GM21786 (cell line): ENCODE results near the gene RASSF4.
A peak's percentile ranks its signal among the peaks of the same experiment; 100 is the strongest.

Experiments used
- ATAC-seq: cut with Tn5 transposase; IDR thresholded peaks from one replicate; pipeline ENCODE4 v1.9.1; 2021; ENCODE audit not compliant: unreplicated experiment

RASSF4 gene

GRCh38 chr10:44947371-44948152 lies 12.0 kb upstream of the RASSF4 start:
- peak; percentile 60 for ATAC-seq

- ATAC-seq: no peak
These were observed 11.0 kb upstream of the RASSF4 start for GRCh38 chr10:44948642-44949041.

GRCh38 chr10:44949127-44949802 lies 10.3 kb upstream of the RASSF4 start:
- ATAC-seq: no peak

DNA sequence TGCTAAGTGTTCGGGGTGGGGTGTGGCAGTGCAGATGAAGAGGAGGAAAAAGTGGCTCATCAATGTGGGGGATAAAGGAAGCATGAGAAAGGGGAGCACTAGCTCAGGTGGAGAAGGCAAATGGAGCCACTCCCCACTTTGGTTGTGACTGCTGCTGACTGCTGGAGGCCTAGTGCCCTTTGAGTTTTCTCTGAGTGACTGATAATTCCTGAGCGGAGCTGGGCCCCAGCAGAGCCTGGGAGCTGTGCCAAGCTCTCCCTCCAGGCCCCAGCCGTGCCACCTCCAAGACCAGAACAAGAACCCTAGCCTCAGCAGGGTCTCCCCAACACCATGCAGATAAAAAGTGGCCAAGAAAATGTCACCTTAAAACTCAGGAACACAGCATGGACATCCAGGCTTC lies 9.7 kb upstream of the RASSF4 start:
- no peak for ATAC-seq

DNA sequence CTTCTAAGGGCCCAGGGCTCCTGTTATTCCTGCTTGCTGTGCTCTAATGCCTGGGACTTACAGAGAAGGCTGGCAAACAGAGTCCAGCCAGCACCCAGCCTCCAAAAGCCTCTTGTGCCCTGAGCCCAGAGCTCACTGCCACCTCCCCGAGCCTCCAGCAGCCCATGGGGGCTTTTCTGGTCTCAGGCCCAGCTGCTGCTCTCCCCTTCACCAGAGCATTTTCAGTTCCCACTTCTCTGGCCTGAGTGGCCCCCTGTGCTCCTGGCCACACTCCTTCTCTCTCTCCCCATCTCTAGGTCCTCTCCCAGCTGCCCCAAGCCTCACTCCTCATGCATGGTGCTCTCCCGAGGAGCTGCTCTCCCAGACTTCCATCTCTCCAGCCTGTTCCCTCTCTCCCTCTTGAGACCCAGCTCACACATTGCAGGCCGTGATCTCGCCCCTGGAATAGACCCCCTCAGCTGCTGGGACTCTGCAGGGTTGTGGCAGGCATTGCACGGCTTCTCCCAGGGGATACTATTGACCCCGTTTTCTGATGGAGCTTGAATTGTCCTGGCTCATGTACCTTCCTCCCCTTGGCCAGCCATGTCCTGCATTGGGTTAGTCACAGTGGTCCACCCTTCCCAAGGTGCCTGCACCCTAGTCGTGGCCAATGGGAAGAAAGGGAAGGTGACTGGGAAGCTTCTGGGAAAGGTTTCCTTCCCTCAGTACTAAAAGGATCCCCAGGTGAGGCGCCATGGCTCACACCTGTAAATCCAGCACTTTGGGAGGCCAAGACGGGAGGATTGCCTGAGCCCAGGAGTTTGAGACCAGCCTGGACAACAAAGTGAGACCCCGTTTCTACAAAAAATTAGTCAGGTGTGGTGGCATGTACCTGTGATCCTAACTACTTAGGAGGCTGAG lies 9.0 kb upstream of the RASSF4 start:
- no peak for ATAC-seq

DNA sequence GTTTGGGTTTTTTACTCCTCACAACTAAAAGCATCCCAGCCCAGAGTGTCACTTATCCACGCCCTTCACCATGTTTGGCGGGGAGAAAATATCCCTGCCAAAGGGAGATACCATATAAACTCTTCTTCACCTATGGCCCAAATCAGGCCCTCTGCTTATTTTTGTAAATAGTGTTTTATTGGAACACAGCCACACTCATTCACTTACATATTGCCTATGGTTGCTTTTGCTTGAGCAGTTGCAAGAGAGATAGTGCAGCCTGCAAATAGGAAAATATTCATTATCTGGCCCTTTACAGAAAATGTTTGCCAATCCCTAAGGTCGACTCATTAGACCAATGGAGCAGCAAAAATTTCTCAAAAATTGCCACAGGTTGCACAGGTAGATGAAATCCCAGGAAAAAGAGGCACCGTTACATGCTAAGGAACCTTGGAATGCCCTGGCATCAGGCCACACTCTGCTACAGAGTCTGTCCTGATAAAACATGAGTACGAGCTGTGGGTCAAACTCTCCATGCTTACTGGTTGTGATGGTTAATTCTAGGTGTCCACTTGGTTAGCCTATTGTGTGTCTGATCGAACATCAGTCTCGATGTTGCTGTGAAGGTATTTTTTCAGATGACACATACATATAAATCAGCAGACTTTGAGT lies 7.9 kb upstream of the RASSF4 start:
- ATAC-seq: no peak

DNA sequence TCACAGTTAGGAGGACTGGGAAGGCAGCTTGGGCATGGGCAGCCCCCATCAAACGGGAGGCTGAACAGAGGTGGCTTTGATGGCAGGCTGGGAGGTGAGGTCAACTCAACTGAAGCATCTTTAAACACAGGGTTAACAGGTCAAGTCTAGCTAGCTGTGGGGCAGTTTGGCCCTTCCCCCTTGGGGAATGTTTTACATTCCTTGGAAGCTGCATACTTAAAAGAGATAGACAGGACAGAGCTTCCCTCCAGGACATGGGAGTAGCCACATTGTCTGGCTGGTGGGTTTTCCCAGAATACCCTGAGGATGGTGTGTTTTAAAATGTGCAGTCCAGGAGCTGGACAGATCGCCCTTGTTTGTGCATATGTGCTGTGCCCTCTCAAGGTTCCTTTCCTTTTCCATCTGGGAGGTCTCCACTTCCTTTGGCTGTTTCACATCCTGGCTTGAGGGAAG lies 6.8 kb upstream of the RASSF4 start:
- no peak for ATAC-seq

DNA sequence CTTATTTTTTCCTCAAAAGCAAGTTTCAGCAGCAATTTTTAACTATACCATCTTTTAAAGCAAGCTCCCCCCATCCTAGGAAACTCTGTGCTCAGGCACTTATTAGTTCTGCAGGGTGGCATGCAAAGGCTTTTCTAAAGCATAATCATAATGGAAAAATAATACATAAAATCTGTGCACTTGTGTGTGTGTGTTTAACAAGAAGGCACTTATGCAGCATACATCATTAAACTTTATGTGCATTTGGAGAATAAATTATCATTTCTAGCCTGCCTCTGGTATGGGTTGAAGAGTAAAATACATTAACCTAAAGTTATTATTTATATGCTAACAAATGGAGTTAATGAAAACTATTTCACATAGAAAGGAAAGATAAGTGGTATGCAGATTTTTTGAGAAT lies 5.6 kb upstream of the RASSF4 start:
- no peak for ATAC-seq

DNA sequence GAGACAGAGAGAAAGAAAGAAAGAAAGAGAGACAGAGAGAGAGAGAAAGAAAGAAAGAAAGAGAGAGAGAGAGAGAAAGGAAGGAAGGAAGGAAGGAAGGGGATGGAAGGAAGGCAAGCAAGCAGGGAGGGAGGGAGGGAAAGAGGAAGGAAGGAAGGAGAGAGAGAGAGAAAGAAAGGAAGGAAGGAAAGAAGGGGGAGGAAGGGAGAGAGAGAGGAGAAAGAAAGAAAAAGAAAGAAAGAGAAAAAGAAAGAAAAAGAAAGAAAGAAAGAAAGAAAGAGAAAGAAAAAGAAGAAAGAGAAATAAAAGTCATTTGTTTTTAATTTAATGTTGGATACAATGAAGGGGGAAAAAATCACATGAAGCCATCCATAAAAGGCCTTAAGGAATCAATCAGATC lies 4.6 kb upstream of the RASSF4 start:
- ATAC-seq: no peak

GRCh38 chr10:44955413-44956070 lies 4.1 kb upstream of the RASSF4 start:
- ATAC-seq: no peak

DNA sequence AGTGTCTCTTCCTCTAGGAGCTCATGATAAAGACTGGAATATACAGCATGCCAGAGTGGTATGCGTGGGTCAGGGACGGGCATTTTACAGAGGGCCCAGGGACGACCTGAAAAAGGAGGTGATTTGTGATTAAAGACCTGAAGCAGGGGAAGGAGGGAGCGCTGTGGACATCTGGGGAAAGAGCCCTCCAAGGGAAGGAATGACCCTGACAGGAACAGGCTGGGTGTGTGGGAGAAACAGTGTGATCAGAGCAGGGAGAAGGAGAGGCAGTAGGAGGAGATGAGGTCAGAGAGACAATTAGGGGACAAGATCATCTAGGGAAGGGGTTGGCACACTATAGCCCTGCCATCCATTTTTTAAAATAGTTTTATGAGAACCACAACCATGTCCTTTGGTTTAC lies 3.4 kb upstream of the RASSF4 start:
- ATAC-seq: no peak

DNA sequence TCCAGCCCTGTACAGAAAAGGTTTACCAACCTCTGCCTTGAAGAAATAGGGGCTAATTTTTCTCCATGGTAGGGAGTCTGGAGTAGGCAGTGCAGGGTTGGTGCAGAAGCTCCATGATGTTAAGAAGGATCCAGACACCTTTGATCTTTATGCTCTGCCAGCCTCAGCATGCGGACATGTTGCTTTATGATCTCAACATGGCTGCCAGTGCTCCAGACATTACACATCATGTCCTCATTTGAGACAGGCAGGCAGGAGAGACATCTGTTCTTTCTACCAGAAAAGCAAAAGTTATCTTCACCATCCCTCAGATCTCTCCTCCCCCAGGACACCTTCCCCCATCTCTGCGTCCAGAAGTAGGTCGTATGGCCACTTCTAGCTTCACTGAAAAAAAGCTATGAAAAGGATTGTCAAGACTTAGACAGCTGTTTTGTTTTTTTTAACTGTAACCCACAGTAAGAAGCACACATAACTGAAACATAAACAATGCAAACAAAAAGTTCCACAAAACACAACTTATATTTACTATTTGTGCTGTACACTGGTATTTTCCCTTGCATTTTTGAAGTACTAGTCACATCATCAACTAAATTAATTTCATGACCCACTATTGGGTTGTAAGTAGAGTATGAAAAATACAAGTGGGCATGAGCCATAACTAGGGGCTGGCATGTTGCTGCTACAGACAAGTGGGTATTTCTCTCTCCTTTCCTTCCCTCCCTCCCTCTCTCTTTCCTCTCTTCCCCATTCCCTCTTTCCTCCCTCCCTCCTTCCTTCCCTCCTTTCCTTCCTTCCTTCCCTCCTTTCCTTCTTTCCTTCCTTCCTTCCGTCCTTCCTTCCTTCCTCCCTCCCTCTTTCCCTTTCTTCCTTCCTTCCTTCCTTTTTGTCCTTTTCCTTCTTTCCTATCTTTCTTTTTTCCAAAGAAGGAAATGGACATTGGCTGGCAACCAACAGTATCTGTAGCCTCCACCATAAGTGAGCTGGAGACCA lies 2.6 kb upstream of the RASSF4 start:
- no peak for ATAC-seq

GRCh38 chr10:44958196-44958897 lies 1.3 kb upstream of the RASSF4 start:
- no peak for ATAC-seq

DNA sequence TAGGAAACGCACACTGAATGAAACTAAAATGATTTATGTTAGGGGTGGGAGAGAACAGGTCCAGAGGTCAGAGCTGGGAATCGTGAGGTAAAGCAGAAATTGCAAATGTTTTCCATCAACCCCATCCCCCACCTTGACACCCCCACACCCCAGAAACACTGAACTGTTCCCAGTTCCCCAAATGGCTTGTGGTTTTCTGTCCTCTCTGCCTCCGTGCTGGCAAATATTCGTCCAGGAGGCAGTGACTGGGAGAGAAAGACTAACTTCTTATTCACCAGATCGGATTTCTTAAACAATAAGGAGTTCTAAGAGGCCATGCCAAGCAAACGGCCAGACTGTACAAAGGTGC lies 730 bp upstream of the RASSF4 start:
- no peak for ATAC-seq

DNA sequence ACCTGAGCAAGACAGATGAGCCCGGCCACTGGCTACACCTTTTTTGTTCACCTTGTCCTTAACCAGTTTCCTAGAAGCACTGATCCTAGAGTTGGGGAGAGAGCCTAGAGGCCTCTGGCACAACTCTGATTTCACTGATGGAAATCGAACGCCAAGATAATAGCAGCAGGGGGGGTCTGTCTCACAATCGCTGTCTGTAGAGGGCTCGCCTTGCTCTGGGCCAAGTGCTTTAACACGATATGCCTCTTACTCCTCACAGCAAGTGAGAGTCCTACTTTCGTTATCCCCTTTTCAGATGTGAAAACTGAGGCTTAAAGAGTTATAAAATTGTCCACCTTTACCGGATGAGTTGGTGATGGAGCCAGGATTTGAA lies 472 bp downstream of the RASSF4 start:
- no peak for ATAC-seq

GRCh38 chr10:44960482-44961229 lies 1.1 kb downstream of the RASSF4 start:
- ATAC-seq: no peak

DNA sequence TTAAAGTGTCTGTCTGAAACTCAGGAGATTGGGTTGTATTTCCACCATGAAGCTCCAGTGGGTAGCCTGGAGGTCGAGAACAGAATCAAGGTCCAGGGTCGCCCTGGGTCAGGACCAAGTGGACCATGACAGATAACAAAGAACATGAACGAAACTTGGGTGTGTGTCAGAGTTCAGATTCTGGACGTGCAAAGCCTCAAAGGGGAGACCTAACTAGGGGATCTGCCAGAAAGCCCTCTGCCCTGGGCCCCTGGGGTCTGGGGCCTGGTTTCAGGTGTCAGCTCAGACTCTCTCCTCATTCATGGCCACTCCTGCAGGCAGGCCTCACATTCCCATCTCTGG lies 1.6 kb downstream of the RASSF4 start:
- no peak for ATAC-seq
